ENCODE results near the gene ANKRD11.

The ANKRD11 gene

GRCh38 chr16:89232107-89232506 lies 258.3 kb downstream of the ANKRD11 start:
- DNase-seq (ENCODE audit: low read depth), result no peak

GRCh38 chr16:89230255-89230654 lies 260.1 kb downstream of the ANKRD11 start:
- no peak for DNase-seq (ENCODE audit: low read depth)

DNA sequence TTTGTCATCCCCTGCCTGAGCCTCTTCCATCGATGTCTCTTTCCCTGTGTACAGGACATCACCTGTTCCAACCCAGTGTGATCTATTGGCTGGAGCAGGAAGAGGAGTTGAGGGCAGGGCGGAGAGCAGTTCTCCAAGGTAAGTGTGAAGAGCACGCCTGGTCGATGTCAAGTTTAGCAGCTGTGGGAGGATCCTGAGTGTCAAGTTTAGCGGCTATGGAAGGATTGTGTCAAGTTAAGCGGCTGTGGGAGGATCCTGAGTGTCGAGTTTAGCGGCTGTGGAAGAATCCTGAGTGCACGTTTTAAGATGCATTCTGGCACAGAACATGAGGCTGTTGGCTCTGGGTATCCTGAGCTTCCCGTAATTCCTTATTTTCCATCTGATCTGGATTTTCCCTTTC lies 265.7 kb downstream of the ANKRD11 start:
- no peak for DNase-seq (ENCODE audit: low read depth)

GRCh38 chr16:89222931-89223330 lies 267.4 kb downstream of the ANKRD11 start:
- no peak for DNase-seq (ENCODE audit: low read depth)

GRCh38 chr16:89221604-89222003 lies 268.8 kb downstream of the ANKRD11 start:
- no peak for DNase-seq (ENCODE audit: low read depth)

- no peak for DNase-seq (ENCODE audit: low read depth)
Measured at GRCh38 chr16:89219365-89219764, 271.0 kb downstream of the ANKRD11 start.

Measured in amniotic epithelial cell (primary cell).